ENCODE results near the gene U2AF2.

- TF ChIP-seq POLR2A (IDR thresholded peaks at IDR 0.05) (no peak), CTCF (IDR thresholded peaks at IDR 0.05) (no peak), EP300 (IDR thresholded peaks at IDR 0.05) (no peak)
These were observed 29.9 kb upstream of the U2AF2 start for GRCh38 chr19:55625004-55625326.

All from ovary (tissue), 3 donors.